GM18951 (cell line): Measurements from ENCODE around the gene BRF1.
"Not testable (repeated sequence)": the region's sequence is repeated elsewhere in the genome, so short reads cannot be mapped to it uniquely, and the experiment has no call there.

ENCODE experiments used
- POLR2A ChIP-seq: IDR thresholded peaks from 4 replicates; pipeline ENCODE4 v1.6.1; 2011; ENCODE audit warnings: mild to moderate bottlenecking; ENCODE audit not compliant: insufficient read length, insufficient read depth; ENCODE audit errors: extremely low read depth
- in situ Hi-C: fragments of 300-500 bp; cut with MboI; formaldehyde crosslinking; loops from one replicate; pipeline ENCODE4 v1.12.0; 2022; ENCODE audit warnings: low sequenced_read_pairs, mixed read lengths, inconsistent platforms; ENCODE audit not compliant: unreplicated experiment

Gene BRF1

DNA sequence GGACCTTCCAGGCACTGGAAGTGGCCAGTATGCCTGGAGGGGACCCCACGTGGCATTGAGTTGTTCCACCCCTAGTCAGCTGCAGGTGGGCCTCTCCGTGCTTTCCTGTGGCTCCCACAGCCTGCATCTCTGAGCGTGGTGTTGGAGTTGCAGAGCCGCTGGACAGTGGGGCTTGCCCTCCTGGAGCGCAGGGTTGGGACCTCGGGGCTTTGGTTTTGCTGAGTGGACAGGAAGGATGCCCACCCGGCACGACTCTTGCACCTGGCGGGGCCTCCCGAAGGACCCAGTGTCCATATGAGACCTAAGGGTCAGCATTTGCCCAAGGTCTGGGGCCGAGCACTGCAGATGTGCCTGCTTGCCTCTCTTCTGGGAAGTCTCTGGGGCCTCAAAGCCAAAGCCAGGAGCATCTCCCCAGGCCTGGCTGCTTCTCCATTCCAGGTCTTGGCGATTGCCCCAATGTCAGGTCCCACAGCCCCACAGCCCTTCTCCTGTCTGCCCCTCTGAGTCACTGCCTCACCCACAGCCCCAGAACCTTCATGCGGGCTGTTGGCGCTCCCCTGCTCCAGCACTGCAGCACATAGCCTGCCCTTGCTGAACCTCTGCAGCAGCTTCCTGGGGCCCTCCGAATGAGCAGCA is 15.3 kb upstream of the BRF1 start:
- in situ Hi-C loops = no loop called here
- no peak for TF ChIP-seq POLR2A

DNA sequence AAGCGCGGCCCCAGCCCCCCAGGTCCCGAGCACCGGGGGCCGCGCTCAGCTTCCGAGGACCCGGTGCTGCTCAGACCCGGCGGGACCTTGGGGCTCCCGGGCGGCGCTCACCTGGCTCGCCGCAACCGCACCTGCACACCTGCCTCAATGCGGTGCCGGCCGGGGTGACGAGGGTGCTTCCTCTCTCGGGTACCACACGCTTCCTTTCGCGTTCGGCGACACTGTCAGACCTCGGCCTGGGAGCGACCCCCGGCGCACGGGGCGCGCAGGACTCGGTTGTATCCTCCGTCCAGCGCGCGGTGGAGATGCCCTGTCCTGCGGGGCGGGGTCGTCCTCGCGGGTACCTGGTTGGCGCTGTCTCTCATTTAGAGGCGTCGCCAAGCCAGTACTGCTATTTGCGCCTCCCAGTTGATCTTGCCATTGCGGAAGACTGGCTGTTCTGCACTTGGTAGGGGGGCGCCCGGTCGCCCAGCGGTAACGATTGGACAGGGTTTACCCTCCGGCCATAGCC is 14.5 kb upstream of the BRF1 start:
- in situ Hi-C loops = no loop called here
- TF ChIP-seq POLR2A = no peak

DNA sequence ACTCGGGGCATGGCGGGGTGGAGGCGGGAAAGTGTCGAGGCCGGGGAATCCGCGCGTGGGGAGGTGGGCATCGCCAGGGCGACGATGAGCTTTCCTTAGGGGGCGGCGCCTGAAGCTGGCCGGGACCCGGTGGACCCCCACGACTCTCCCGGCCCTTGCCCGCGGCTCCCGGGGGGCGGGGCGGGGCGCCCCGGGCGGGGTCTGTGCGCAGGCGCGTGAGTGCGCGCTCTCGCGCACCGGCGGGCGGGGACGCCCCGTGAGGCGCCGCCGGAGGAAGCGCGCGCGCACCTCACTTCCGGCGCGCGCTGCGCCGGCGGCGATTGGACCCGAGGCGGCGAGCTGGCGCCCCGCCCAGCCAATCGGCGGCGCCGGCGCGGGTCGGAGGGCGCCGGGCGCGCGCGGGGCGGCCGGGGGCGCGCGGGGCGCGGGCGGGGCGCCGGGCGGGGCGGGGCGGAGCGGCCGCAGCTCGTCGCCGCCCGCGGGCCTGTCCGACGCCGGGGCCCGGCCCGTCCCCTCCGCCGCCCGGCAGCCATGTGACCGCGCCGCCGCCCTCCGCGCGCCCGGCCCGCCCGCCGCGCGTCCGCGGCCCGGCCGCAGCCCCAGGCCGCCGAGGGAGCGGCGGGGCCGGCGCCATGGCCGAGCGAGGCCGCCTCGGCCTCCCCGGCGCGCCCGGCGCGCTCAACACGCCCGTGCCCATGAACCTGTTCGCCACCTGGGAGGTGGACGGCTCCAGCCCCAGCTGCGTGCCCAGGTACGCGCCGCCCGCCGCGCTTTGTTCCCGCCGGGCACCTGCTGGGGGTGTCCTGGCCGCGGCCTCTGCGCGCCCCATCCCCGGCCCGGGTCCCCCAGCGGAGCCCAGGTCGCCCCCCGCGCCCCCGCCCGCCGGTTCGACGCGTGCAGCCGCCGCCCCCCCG is 13.7 kb upstream of the BRF1 start, which contains the start of gene PACS2:
Gene PACS2 (plus strand): TSS at position 462 of the 914 bp plus-strand sequence. CDS start 171 bp downstream, at position 633.
- peak; percentile 50 for TF ChIP-seq POLR2A
- in situ Hi-C loops = no loop called here

DNA sequence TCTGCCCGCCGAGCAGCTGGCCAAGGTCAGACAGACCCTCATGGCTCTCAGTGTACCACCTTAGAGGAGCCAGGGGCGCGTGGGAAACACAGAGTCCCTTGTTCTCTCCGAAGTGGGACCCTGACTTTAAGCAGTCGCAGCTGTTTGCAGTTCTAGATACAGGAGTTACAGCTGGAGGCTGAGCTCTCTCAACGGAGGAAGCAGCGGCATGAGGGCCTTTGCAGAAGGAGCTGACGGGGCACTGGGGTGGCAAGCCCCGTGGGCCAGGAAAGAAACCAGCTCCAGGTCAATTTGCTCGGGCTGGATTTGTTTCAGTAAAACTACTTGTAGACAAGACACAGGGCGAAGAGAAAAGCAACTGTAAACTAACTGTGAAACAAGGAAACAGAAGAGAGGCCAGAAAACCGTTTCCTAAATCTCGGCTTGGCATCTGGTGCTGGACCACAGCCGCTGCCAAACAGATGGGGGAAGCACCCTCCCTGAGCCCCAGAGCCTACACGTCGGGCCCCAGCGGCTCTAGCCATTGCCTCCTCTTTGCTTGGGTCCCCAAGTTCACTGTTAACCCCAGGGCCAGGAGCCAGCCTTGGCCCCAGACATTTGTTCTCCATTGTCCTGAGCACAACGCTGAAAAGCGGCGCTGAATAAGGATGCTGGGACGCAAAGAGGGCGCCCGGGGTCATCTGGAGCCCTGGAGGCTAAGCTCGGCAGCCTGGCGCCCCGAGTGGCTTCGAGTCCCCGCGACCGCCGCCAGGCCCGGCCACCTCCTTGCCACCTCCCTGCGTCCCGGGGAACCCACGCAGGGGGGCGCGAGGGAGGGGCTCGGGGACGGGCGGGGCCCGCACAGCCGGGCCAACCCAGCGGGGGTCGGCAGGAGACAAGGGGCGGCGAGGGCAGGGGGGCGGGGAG is 12.8 kb upstream of the BRF1 start:
- in situ Hi-C loops = no loop called here
- no peak for TF ChIP-seq POLR2A

DNA sequence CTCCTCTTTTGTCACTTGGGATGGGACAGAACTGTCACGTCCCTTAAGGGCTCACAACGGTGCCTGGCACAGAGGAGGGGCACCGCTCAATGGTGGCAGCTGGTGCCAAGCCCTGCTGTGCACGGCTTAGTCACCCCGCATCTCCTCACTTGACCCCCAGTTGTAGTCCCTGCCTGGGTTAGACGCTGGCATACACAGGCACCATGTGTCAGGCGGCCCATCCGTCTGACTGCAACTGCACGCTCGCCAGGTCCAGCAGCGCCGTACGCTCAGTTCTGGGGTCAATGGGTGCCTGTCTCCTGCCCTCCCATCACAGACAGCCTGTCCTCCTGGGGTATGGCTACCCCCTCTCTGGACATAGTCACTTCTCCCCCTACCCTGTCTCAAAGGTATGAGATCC is 12.2 kb upstream of the BRF1 start:
- TF ChIP-seq POLR2A = no peak
- in situ Hi-C loops = no loop called here

DNA sequence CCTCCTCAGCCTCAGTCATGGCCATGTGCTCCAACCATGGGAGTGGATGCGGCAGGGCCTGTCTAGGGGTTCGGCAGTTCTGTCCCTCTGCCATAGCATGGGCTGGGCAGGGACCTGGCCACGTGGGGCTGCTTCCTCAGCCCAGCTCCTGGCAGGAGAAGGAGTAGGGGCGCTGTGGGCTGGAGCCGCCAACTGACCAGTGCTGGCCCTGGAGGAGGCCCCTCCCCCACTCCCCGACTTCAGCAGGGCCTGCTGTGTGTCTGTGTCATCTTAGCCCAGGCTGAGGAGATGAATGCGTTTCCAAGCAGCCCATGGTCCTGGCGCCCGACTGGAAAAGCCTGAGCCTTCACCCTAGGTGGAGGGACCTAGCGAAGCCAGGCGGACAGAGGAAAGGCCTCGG is 11.0 kb upstream of the BRF1 start:
- no peak for TF ChIP-seq POLR2A
- in situ Hi-C loops = no loop called here

DNA sequence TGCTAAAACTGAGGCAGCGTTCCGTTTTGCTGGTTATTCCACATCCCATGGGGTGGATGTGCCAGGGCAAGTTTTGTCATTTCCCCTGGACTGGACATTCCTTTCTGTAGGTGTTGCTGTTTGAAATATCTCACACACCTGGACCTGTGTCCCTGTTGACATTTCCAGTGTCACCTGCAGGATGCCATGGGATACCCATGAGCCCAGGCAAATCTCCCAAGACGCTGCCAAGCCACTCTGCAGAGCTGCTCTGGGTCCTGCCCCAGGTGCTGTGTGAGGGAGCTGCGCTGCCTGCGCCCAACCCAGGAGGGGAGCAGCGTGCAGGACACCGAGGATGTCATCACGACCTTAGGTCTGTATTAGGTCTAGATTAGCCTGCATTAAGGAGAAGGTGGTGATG is 8.6 kb upstream of the BRF1 start:
- in situ Hi-C loops = no loop called here
- TF ChIP-seq POLR2A = no peak

DNA sequence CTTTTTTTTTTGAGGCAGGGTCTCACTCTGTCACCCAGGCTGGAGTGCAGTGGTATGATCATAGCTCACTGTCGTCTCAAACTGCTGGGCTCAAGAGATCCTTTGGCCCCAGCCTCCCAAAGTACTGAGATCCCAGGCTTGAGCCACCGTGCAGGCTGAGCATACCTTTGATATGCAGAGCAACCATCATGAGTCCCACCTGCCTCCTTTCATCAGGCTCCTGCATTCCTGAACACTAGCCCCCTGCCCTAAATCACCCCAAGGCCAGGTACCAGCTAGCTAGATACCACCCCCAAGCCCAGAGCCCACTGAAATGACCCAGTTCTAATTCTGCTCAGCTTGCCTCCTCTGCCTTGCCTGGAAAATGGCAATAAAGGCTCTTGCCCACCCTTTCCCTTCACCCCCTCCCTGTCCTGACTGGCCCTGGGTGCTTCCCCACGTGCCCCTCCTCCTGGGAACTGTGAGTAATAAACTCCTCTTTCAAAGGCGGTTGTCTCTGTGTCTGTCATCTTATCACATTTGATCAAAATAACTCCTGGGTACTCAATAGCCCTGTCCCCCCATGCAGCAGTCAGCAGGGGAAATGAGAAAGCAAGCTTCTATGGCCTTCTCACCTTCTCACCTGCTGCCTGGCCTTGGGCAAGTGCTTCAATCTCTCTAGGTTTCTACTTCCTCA is 6.4 kb upstream of the BRF1 start:
- in situ Hi-C loops = no loop called here
- TF ChIP-seq POLR2A = no peak

DNA sequence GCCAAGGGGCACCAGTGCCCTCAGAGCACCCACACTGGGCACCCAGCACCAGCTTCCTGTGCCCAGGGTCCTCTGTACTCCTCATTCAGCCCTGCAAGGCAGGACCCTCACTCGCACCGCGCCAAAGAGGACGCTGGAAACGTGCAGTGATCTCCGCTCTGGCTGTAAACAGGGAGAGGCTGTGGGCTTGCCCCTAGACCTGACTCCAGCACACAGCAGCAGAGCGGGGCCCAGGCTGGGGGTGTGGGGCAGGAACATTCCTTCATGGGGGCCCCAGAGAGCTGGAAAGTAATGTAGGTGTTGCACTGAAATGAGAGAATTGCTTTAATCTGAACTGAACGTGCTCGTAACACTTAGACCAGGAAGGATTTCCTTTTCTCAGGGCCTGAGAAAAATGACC is 5.0 kb upstream of the BRF1 start:
- TF ChIP-seq POLR2A = no peak
- in situ Hi-C loops = no loop called here

DNA sequence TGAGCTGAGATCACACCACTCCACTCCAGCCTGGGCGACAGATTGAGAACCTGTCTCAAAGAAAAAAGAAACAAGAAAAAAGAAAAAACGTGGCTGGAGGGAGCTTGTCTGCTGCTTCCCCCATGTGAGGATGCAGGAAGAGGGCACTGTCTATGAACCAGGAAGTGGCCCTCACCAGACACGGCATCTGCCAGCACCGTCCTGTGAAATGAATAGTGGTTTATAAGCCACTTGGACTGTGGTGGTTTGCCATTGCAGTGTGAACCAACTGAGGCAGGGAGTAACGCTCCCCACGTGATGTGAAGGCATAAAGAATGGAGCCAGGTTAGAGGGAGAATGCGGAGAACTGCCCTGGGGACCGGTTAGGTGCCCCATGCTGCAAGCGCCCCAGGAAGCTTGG is 4.5 kb upstream of the BRF1 start:
- in situ Hi-C loops = no loop called here

DNA sequence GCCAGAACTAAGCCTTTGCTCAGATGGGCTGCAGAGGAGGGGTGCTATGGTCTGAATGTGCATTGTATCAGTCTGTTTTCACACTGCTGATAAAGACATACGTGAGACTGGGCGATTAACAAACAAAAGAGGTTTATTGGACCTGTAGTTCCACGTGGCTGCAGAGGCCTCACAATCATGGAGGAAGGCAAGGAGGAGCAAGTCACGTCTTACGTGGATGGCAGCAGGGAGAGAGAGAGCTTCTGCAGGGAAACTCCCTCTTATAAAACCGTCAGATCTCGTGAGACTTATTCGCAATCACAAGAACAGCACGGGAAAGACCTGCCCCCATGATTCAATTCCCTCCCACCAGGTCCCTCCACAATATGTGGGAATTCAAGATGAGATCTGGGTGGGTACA is 3.8 kb upstream of the BRF1 start:
- in situ Hi-C loops = no loop called here
- no peak for TF ChIP-seq POLR2A

More for the DNA sequence above, 4.5 kb upstream of the BRF1 start:
- no peak for TF ChIP-seq POLR2A

DNA sequence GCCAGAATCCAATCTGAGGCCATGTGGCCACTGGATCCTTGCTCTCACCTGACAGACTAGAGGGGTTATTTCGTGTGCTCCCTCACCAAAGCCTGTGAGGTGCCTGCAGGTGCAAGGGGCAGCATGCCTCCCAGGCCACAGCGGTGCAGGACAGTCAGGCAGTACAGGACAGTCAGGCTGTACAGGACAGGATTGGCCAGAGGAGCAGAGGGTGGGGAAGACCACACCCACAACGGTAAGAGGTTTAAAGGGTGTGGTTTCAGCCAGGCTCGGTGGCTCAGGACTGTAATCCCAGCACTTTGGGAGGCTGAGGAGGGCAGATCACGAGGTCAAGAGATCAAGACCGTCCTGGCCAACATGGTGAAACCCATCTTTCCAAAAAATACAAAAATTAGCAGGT is 3.1 kb upstream of the BRF1 start:
- no peak for TF ChIP-seq POLR2A
- in situ Hi-C loops = no loop called here

DNA sequence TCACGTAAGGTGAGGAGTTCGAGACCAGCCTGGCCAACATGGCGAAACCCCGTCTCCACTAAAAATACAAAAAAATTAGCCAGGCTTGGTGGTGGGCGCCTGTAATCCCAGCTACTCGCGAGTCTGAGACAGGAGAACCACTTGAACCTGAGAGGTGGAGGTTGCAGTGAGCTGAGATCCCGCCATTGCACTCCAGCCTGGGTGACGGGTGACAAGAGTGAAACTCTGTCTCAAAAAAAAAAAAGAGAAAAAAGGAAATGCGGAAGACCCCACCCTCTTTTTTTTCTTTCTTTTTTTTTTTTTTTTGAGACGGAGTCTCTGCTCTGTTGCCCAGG is 1.1 kb upstream of the BRF1 start:
- in situ Hi-C loops = not testable (repeated sequence)
